Activated CD8-positive, alpha-beta memory T cell treated with anti-CD3 and anti-CD28 coated beads, Interleukin-2, amount 50 U/mL, for 1 hour (primary cell): ENCODE results near the gene RABL2B.

ENCODE experiments used
- DNase-seq: peaks from one replicate; pipeline ENCODE4 v3.0.0-alpha.2; 2020; ENCODE audit errors: extremely low read depth

Gene RABL2B

DNA sequence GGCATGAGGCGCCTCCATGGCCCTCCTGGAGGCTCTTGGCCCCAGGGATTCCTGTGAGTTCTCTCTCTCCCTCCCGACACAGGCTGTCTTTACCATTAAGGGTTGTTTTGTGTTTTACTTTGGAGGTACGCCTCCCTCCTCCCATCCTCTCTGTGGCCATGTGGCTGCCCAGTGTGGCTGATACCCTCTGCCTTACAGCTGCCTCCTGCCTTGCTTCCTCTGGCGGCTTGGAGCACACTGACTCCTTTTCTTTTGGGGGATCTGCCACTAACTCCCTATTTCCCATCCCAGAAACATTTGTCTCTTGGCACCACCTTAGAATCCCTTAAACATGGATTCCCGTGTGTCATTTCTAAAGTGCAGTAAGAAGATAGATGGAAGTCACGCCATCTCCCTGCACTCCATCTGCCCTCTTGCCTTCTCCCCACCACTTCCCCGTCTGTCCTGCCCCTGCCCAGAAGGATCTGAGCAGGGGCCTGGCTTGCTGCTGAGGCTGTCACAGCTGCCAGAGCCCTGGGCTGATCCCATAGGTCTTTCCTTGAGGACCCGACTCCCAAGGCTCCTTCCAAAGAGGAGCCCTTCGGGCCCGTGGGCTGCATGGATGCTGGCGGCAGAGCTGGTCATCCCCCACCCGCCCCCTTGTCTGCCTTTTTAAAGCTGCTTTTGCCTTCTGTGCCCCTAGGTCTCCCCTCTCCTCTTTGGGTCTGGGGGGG, 60.6 kb downstream of the RABL2B start:
- DNase-seq, result no peak

DNA sequence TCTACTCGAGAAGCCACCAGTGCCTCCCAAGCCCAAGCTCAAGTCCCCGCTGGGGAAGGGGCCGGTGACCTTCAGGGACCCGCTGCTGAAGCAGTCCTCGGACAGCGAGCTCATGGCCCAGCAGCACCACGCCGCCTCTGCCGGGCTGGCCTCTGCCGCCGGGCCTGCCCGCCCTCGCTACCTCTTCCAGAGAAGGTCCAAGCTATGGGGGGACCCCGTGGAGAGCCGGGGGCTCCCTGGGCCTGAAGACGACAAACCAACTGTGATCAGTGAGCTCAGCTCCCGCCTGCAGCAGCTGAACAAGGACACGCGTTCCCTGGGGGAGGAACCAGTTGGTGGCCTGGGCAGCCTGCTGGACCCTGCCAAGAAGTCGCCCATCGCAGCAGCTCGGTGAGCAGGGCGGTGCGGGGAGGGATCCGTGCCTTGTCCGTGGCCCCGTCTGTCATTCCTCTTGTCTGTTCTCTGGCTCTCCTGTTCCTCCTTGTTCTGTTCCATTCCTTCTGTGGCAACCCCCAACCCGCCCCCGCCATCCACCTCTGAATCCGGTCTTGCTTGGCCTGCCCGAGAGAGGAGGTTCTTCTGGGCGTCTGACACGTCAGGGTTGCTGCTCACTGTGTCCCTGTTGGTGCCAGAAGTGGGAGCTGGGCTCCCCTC, 61.3 kb downstream of the RABL2B start:
- DNase-seq, result no peak

DNA sequence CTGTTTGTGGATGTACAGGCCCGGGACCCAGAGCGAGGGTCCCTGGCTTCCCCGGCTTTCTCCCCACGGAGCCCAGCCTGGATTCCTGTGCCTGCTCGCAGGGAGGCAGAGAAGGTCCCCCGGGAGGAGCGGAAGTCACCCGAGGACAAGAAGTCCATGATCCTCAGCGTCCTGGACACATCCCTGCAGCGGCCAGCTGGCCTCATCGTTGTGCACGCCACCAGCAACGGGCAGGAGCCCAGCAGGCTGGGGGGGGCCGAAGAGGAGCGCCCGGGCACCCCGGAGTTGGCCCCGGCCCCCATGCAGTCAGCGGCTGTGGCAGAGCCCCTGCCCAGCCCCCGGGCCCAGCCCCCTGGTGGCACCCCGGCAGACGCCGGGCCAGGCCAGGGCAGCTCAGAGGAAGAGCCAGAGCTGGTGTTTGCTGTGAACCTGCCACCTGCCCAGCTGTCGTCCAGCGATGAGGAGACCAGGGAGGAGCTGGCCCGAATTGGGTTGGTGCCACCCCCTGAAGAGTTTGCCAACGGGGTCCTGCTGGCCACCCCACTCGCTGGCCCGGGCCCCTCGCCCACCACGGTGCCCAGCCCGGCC, 62.1 kb downstream of the RABL2B start:
- DNase-seq, result no peak

DNA sequence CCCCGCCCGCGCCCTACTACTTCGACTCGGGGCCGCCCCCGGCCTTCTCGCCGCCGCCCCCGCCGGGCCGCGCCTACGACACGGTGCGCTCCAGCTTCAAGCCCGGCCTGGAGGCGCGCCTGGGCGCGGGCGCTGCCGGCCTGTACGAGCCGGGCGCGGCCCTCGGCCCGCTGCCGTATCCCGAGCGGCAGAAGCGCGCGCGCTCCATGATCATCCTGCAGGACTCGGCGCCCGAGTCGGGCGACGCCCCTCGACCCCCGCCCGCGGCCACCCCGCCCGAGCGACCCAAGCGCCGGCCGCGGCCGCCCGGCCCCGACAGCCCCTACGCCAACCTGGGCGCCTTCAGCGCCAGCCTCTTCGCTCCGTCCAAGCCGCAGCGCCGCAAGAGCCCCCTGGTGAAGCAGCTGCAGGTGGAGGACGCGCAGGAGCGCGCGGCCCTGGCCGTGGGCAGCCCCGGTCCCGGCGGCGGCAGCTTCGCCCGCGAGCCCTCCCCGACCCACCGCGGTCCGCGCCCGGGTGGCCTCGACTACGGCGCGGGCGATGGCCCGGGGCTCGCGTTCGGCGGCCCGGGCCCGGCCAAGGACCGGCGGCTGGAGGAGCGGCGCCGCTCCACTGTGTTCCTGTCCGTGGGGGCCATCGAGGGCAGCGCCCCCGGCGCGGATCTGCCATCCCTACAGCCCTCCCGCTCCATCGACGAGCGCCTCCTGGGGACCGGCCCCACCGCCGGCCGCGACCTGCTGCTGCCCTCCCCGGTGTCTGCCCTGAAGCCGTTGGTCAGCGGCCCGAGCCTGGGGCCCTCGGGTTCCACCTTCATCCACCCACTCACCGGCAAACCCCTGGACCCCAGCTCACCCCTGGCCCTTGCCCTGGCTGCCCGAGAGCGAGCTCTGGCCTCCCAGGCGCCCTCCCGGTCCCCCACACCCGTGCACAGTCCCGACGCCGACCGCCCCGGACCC, 62.9 kb downstream of the RABL2B start:
- no peak for DNase-seq

DNA sequence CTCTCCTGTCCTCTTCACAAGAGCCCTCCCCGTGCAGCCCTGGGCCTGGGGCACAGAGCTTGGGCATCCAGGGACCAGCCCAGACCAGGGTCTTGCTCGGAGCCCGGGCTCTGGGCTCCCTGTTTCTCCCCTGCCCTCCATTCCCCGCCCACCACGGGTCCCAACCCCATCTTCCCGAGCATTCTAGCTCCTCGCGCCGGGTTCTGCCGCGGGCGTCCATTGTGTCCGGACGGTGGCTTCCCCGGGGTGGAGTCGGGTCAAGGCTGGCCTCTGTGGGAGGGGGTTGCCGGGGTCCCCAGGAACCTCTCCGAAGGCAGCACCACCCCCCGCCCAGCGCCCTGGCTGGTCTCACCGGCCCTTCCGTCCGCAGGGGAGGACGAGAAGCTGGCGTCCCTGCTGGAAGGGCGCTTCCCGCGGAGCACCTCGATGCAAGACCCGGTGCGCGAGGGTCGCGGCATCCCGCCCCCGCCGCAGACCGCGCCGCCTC, 63.6 kb downstream of the RABL2B start:
- DNase-seq, result no peak

DNA sequence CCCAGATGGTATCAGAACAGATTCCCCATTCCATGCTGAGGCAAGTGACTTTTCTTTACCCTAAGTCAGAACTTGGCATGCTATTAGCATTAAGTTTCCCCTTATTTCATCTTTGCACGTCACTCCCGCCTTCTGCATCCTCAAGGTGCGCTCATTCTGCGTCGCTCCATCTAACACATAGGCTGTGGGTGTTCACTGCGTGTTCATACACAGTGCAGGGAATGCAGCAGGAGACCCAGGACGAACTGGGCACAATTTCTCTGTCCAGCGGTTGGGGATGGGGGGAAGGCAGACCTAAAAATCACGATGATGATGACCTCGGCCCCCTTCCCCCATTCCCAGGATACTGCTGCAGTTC, 65.1 kb downstream of the RABL2B start:
- DNase-seq, result no peak

DNA sequence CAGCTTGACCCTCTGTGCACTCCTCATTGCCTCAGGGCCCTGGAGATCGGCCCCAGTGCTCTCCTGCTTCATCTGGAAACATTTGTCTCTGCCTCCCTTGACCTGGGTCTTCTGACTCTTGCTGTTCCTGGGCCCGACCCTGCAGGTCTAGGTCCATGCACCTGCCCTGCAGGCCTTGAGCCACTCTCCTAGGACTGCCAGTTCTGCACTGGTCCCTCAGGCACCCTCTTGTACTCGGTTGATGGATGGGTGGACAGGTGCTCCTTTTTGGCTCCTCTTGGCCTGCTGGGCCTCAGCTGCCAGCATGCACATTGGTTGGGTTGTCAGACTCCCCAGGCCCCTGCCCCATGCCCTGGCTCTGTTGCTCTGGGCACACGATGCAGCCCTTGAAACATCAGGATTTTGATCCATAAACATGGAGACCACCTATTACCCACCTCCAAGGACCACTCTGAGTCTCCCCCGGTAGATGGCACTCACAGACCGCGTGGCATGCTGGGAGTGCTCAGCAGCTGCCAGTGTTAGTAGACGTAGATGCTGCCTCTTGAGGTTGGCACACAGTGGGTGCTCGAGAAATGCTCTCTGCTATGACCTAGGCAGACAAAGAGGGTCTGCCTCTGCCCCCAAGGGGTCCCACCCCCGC, 65.6 kb downstream of the RABL2B start:
- no peak for DNase-seq
